HCT116 (cell line): ENCODE data around the gene SPATA20. TPM values are rescaled to one million over a fixed set of nuclear protein-coding genes. Genes with fewer than 3 reads are reported as not detected.

Experiments
- ATAC-seq: fragments of 200-7000 bp; cut with Tn5 transposase; 2 replicates; pipeline ENCODE4 v1.9.1; 2020; ENCODE audit warnings: mild to moderate bottlenecking, moderate library complexity
- BruUV-seq: library from RNA; stranded (reverse); fragments of 400-500 nt; replicated peaks from 2 replicates; lab custom pipeline; 2021; lab: Mats Ljungman, UMichigan
- CTCF ChIA-PET: fragments of 300-600 bp; sonication (Branson Sonifier 250); formaldehyde crosslinking; loops from one replicate; lab custom pipeline; 2021; ENCODE audit warnings: antibody characterized with exemption; lab: Charles Lee
- POLR2A ChIA-PET: fragments of 300-600, 350-600 bp; sonication (Branson Sonifier 250); formaldehyde crosslinking; loops from one replicate; lab custom pipeline; 2021; ENCODE audit warnings: antibody characterized with exemption; lab: Charles Lee
- RAD21 ChIA-PET, 2 experiments: fragments of 300-600 bp; sonication (Branson Sonifier 250); formaldehyde crosslinking; loops; one replicate each; lab custom pipeline; 2023; ENCODE audit warnings: low total read pairs in 2 of 2; ENCODE audit not compliant: uncharacterized antibody in 2 of 2, unreplicated experiment in 2 of 2, low non-redundant PET in 1 of 2; lab: Charles Lee
- DNase-seq: peaks from one replicate; pipeline ENCODE4 v3.0.0-alpha.2; 2010; ENCODE audit warnings: low read depth, low spot score
- H2AFZ ChIP-seq: fragments of 200-600 bp; shearing (Covaris generic), sonication (generic); 2 replicates; pipeline ENCODE4 v1.6.1; 2017; ENCODE audit warnings: low read depth, mixed run types, mixed read lengths, antibody characterized with exemption, low read length; ENCODE audit not compliant: poor library complexity, severe bottlenecking
- H3K27ac ChIP-seq: 2 replicates; pipeline ENCODE4 v1.5.1; 2012; ENCODE audit warnings: low read depth, low read length
- H3K27me3 ChIP-seq: fragments of 200-600 bp; sonication (generic); 2 replicates; pipeline ENCODE4 v1.6.1; 2016; ENCODE audit warnings: mixed run types, low read length, mixed read lengths; ENCODE audit not compliant: insufficient read depth
- H3K36me3 ChIP-seq, 2 experiments: fragments of 200-500 bp in 1 of 2; fragments of 200-600 bp in 1 of 2; sonication (Bioruptor generic) in 1 of 2; sonication (generic) in 1 of 2; 2 replicates each; pipeline versions ENCODE4 v1.5.1 to v1.6.1; 2014 to 2016; ENCODE audit warnings: low read length in 2 of 2, inconsistent platforms in 1 of 2, mixed read lengths in 1 of 2, mixed run types in 1 of 2; ENCODE audit not compliant: insufficient read depth in 2 of 2, control insufficient read depth in 1 of 2
- H3K4me1 ChIP-seq, 2 experiments: fragments of 200-600 bp in 1 of 2; sonication (generic) in 1 of 2; 2 replicates each; pipeline versions ENCODE4 v1.5.1 to v1.6.1; 2012 to 2017; ENCODE audit warnings: low read length in 2 of 2, inconsistent platforms in 1 of 2, mild to moderate bottlenecking in 1 of 2, mixed read lengths in 1 of 2, mixed run types in 1 of 2, moderate library complexity in 1 of 2; ENCODE audit not compliant: insufficient read depth in 2 of 2, control insufficient read depth in 1 of 2
- H3K4me2 ChIP-seq: fragments of 200-600 bp; sonication (generic); 2 replicates; pipeline ENCODE4 v1.6.1; 2017; ENCODE audit warnings: mixed run types, low read length, mixed read lengths
- H3K4me3 ChIP-seq, 2 experiments: fragments of 200-600 bp in 1 of 2; sonication (generic) in 1 of 2; replicated peaks in 1 of 2; 2 replicates each; pipeline ENCODE4 v1.5.1; 2011 to 2016; ENCODE audit warnings: low read length in 2 of 2, control low read depth in 1 of 2, low read depth in 1 of 2, mild to moderate bottlenecking in 1 of 2, mixed read lengths in 1 of 2, mixed run types in 1 of 2
- H3K79me2 ChIP-seq: fragments of 200-600 bp; sonication (generic); 2 replicates; pipeline ENCODE4 v1.6.1; 2017; ENCODE audit warnings: mild to moderate bottlenecking, mixed run types, low read length, moderate library complexity, mixed read lengths; ENCODE audit not compliant: insufficient read depth
- H3K9ac ChIP-seq: fragments of 200-600 bp; sonication (generic); 2 replicates; pipeline ENCODE4 v1.6.1; 2016; ENCODE audit warnings: low read length, mixed read lengths
- H3K9me2 ChIP-seq: fragments of 200-600 bp; sonication (generic), shearing (Covaris generic); 2 replicates; pipeline ENCODE4 v1.6.1; 2017; ENCODE audit warnings: mixed run types, mild to moderate bottlenecking, moderate library complexity; ENCODE audit not compliant: insufficient read depth
- H3K9me3 ChIP-seq, 2 experiments: fragments of 200-500 bp in 1 of 2; fragments of 200-600 bp in 1 of 2; sonication (Bioruptor generic) in 1 of 2; sonication (generic) in 1 of 2; 2 replicates each; pipeline ENCODE4 v1.6.1; 2014 to 2017; ENCODE audit warnings: low read length in 2 of 2, mixed read lengths in 2 of 2, inconsistent platforms in 1 of 2, low read depth in 1 of 2, mild to moderate bottlenecking in 1 of 2, mixed run types in 1 of 2, moderate library complexity in 1 of 2; ENCODE audit not compliant: control insufficient read depth in 1 of 2, insufficient read depth in 1 of 2
- H4K20me1 ChIP-seq: fragments of 200-600 bp; sonication (generic), shearing (Covaris generic); 2 replicates; pipeline ENCODE4 v1.6.1; 2017; ENCODE audit warnings: mixed run types, mild to moderate bottlenecking, moderate library complexity; ENCODE audit not compliant: insufficient read depth
- ATF3 ChIP-seq: IDR thresholded peaks from 2 replicates; pipeline ENCODE4 v1.6.1; 2012
- CBX3 ChIP-seq: IDR thresholded peaks from 2 replicates; pipeline ENCODE4 v1.6.1; 2012; ENCODE audit warnings: low read depth
- CEBPB ChIP-seq: IDR thresholded peaks from 2 replicates; pipeline ENCODE4 v1.6.1; 2012; ENCODE audit warnings: low read depth
- CTCF ChIP-seq, 3 experiments: fragments of 200-600 bp in 1 of 3; sonication (generic) in 1 of 3; IDR thresholded peaks in 2 of 3; conservative IDR thresholded peaks in 1 of 3; 2 replicates each; pipeline ENCODE4 v1.5.1; 2012 to 2017; ENCODE audit warnings: low read depth in 2 of 3, low read length in 2 of 3, antibody characterized with exemption in 1 of 3, borderline replicate concordance in 1 of 3, control low read depth in 1 of 3, mild to moderate bottlenecking in 1 of 3, mixed read lengths in 1 of 3, mixed run types in 1 of 3, moderate library complexity in 1 of 3; ENCODE audit not compliant: insufficient read depth in 1 of 3
- EGR1 ChIP-seq: IDR thresholded peaks from 2 replicates; pipeline ENCODE4 v1.6.1; 2012; ENCODE audit warnings: low read depth
- ELF1 ChIP-seq: IDR thresholded peaks from 2 replicates; pipeline ENCODE4 v1.6.1; 2012; ENCODE audit warnings: low read depth, borderline replicate concordance
- JUND ChIP-seq: IDR thresholded peaks from 2 replicates; pipeline ENCODE4 v1.6.1; 2012
- POLR2A ChIP-seq: IDR thresholded peaks from 2 replicates; pipeline ENCODE4 v1.7.0; 2011; ENCODE audit warnings: borderline replicate concordance; ENCODE audit not compliant: insufficient read depth, insufficient read length; ENCODE audit errors: extremely low read depth
- SIN3A ChIP-seq: IDR thresholded peaks from 2 replicates; pipeline ENCODE4 v1.6.1; 2012; ENCODE audit warnings: low read depth
- SP1 ChIP-seq: IDR thresholded peaks from 2 replicates; pipeline ENCODE4 v1.6.1; 2012; ENCODE audit warnings: low read depth
- SRF ChIP-seq: IDR thresholded peaks from 2 replicates; pipeline ENCODE4 v1.6.1; 2012; ENCODE audit warnings: low read depth
- TCF7L2 ChIP-seq: IDR thresholded peaks from 2 replicates; pipeline ENCODE4 v1.7.0; 2011; ENCODE audit warnings: borderline replicate concordance, inconsistent platforms; ENCODE audit not compliant: insufficient read depth, insufficient read length; ENCODE audit errors: extremely low read depth
- YY1 ChIP-seq: IDR thresholded peaks from 2 replicates; pipeline ENCODE4 v1.6.1; 2011; ENCODE audit warnings: low read length, low read depth, moderate library complexity, mild to moderate bottlenecking; ENCODE audit not compliant: insufficient replicate concordance; ENCODE audit errors: extremely low read depth
- ZBTB33 ChIP-seq: IDR thresholded peaks from 2 replicates; pipeline ENCODE4 v1.6.1; 2011; ENCODE audit warnings: mild to moderate bottlenecking, low read length, moderate library complexity; ENCODE audit not compliant: insufficient replicate concordance; ENCODE audit errors: extremely low read depth
- ZNF274 ChIP-seq: fragments of 200-500 bp; sonication (Bioruptor generic); IDR thresholded peaks from 2 replicates; pipeline ENCODE4 v1.6.1; 2014; ENCODE audit warnings: mild to moderate bottlenecking, low read depth, low read length, inconsistent platforms
- intact Hi-C: fragments of 100-400 bp; cut with micrococcal nuclease; formaldehyde crosslinking; loops from 2 replicates; pipeline ENCODE4 v1.10.0; 2022
- total RNA-seq: library from RNA; stranded (reverse); gene quantifications from one replicate; pipeline ENCODE4 v1.2.1, GENCODE V29; 2021; ENCODE audit not compliant: unreplicated experiment

The SPATA20 gene
- total RNA-seq, 1 experiment from 2014 or later: 57.5 TPM

GRCh38 chr17:50586421-50587247 is 39.7 kb downstream of the SPATA20 start:
- Histone ChIP-seq H3K4me1 (no peaks in the 10 kb centered on the region), H3K27me3 (no peaks in the 10 kb centered on the region), H3K9me2 (no peaks in the 10 kb centered on the region), H3K9ac (no peak overlapping the region), H3K9me3 (no peaks in the 10 kb centered on the region), H3K4me3 (no peak overlapping the region), H3K79me2 (no peaks in the 10 kb centered on the region), H3K27ac (no peak overlapping the region), H2AFZ (no peak overlapping the region), H3K36me3 (no peaks in the 10 kb centered on the region), H3K4me2 (no peak overlapping the region), H4K20me1 (no peaks in the 10 kb centered on the region)
- no peak for DNase-seq
- ATAC-seq: no peak
- BruUV-seq: no TSS peak
- ChIA-PET POLR2A (no interaction called here), CTCF (no interaction called here), RAD21 (no interaction called here)
- TF ChIP-seq YY1 (no peak), TCF7L2 (no peak), CEBPB (no peak), ELF1 (no peak), SRF (no peak), SP1 (no peak), EGR1 (no peak), POLR2A (no peak)
- intact Hi-C loops: no loop called here

- no peak for DNase-seq
- POLR2A ChIA-PET: no interaction called here
- Histone ChIP-seq H3K79me2 (no peaks in the 10 kb centered on the region), H3K27me3 (no peaks in the 10 kb centered on the region), H3K4me2 (no peak overlapping the region), H3K9me2 (no peaks in the 10 kb centered on the region), H3K4me1 (no peaks in the 10 kb centered on the region), H3K9me3 (no peaks in the 10 kb centered on the region), H4K20me1 (no peaks in the 10 kb centered on the region), H2AFZ (no peak overlapping the region), H3K4me3 (no peak overlapping the region), H3K9ac (no peak overlapping the region), H3K27ac (no peak overlapping the region), H3K36me3 (no peaks in the 10 kb centered on the region)
- CTCF ChIA-PET: no interaction called here
- no TSS peak for BruUV-seq
- ATAC-seq: no peak
- RAD21 ChIA-PET: no interaction called here
- intact Hi-C loops: no loop called here
- TF ChIP-seq CBX3 (no peak), JUND (no peak), SP1 (no peak), CEBPB (no peak), SIN3A (no peak), ZBTB33 (no peak), YY1 (no peak), POLR2A (no peak), CTCF (IDR thresholded peaks at IDR 0.05 in 2 of 3, conservative IDR thresholded peaks at IDR 0.05 in 1 of 3; ENCODE audit: borderline replicate concordance in 1 of 3, insufficient read depth in 1 of 3, low read depth in 2 of 3, low read length in 2 of 3) (no peak), TCF7L2 (no peak), EGR1 (no peak), ELF1 (no peak), ZNF274 (no peak), ATF3 (no peak)
Observed at GRCh38 chr17:50587571-50587970, 40.6 kb downstream of the SPATA20 start.
